Activated B cell treated with CpG ODN at 0.5 μM for 24 hours (primary cell): ENCODE data around the gene MORC3. TPM values are rescaled to one million over a fixed set of nuclear protein-coding genes. Genes with fewer than 3 reads are reported as not detected.
"Not testable (repeated sequence)": the region's sequence is repeated elsewhere in the genome, so short reads cannot be mapped to it uniquely, and the experiment has no call there.

Experiments used
- ATAC-seq: fragments of 200-7000 bp; cut with Tn5 transposase; one replicate; pipeline ENCODE4 v1.10.0; 2021; ENCODE audit warnings: low read depth, mild to moderate bottlenecking, moderate library complexity
- CTCF ChIA-PET: fragments of 350-600 bp; sonication (Branson Sonifier 250); formaldehyde crosslinking; loops from one replicate; lab custom pipeline; 2021; ENCODE audit warnings: antibody characterized with exemption; lab: Charles Lee
- POLR2A ChIA-PET: fragments of 350-600 bp; sonication (Branson Sonifier 250); formaldehyde crosslinking; loops from one replicate; lab custom pipeline; 2021; ENCODE audit warnings: antibody characterized with exemption; lab: Charles Lee
- DNase-seq: peaks from one replicate; pipeline ENCODE4 v3.0.0; 2022
- H3K27ac Mint-ChIP-seq: one replicate; pipeline ENCODE4 v1.8.0; 2020; ENCODE audit warnings: mixed read lengths
- H3K27me3 Mint-ChIP-seq: one replicate; pipeline ENCODE4 v1.8.0; 2021; ENCODE audit warnings: mixed read lengths
- H3K36me3 Mint-ChIP-seq: one replicate; pipeline ENCODE4 v1.8.0; 2021; ENCODE audit warnings: low read depth, mixed read lengths
- H3K4me1 Mint-ChIP-seq: one replicate; pipeline ENCODE4 v1.8.0; 2021; ENCODE audit warnings: mixed read lengths
- H3K4me3 Mint-ChIP-seq: one replicate; pipeline ENCODE4 v1.8.0; 2020; ENCODE audit warnings: mild to moderate bottlenecking, mixed read lengths
- H3K9me3 Mint-ChIP-seq: one replicate; pipeline ENCODE4 v1.8.0; 2020; ENCODE audit warnings: mixed read lengths
- CTCF ChIP-seq: fragments of 200-600 bp; IDR thresholded peaks from one replicate; pipeline ENCODE4 v1.8.0; 2022; ENCODE audit warnings: antibody characterized with exemption, mild to moderate bottlenecking
- intact Hi-C: fragments of 100-400 bp; cut with micrococcal nuclease; formaldehyde crosslinking; loops from one replicate; pipeline ENCODE4 v1.15.1; 2024
- total RNA-seq: library from RNA; stranded (reverse); gene quantifications from 2 replicates; pipeline ENCODE4 v1.2.3, GENCODE V29; 2022

Gene MORC3
- total RNA-seq, 1 donor from 2014 or later, result 65.6 TPM

GRCh38 chr21:36395353-36396111 is 75.5 kb downstream of the MORC3 start:
- Mint-ChIP-seq H3K27ac (no peak overlapping the region), H3K9me3 (peaks cover 3% of the 10 kb centered on the region)
- CTCF ChIA-PET, result no interaction called here

DNA sequence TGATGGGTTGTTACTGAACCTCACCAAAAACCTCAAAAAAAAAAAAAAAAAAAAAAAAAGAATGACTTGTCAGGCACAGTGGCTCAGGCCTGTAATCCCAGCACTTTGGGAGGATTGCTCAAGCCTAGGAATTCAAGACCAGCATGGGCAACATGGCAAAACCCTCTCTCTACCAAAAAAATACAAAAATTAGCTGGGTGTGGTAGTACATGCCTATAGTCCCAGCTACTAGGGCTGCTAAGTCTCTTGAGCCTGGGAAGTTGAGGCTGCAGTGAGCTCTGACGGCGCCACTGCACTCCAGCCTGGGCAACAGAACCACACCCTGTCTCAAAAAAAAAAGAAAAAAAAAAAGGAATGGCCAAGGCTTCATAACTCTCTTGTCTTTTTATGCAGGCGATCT is 76.3 kb downstream of the MORC3 start:
- Mint-ChIP-seq H3K9me3 (peaks cover 3% of the 10 kb centered on the region), H3K36me3 (peaks cover 19% of the 10 kb centered on the region), H3K4me3 (no peak overlapping the region), H3K27ac (no peak overlapping the region), H3K27me3 (no peaks in the 10 kb centered on the region), H3K4me1 (no peaks in the 10 kb centered on the region)
- ChIA-PET CTCF (no interaction called here), POLR2A (no interaction called here)
- DNase-seq (no peak), ATAC-seq (no peak)
- intact Hi-C loops, result no loop called here
- no peak for TF ChIP-seq CTCF

More at GRCh38 chr21:36395353-36396111, 75.5 kb downstream of the MORC3 start:
- Mint-ChIP-seq H3K4me3 (no peak overlapping the region), H3K36me3 (peaks cover 19% of the 10 kb centered on the region), H3K4me1 (no peaks in the 10 kb centered on the region), H3K27me3 (no peaks in the 10 kb centered on the region)
- POLR2A ChIA-PET, result no interaction called here
- ATAC-seq (no peak), DNase-seq (no peak)
- no peak for TF ChIP-seq CTCF
- intact Hi-C loops, result no loop called here

DNA sequence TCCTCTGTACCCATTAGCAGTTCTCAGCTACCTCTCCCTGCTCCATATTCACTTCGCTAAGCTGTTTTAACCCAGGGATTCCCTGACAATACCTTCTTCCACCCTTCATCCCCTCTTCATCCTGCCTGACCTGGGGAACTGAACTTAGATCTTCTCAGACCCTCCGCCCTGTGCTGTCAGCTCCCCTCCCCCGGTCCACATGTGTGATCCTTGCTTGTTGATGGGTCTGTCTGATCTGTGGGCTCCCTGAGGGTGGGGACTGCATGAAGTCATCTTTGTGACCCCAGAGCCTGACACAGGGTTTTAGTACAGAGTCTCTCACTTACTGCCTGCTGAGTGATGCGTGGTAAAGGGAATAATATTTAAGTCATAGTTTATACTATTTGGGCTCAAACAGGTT is 77.0 kb downstream of the MORC3 start:
- POLR2A ChIA-PET, result no interaction called here
- no peak for ATAC-seq
- Mint-ChIP-seq H3K9me3 (peaks cover 3% of the 10 kb centered on the region), H3K4me1 (no peaks in the 10 kb centered on the region), H3K27me3 (no peaks in the 10 kb centered on the region), H3K27ac (no peak overlapping the region), H3K36me3 (peaks cover 17% of the 10 kb centered on the region), H3K4me3 (no peak overlapping the region)
- CTCF ChIA-PET, result no interaction called here
- TF ChIP-seq CTCF, result no peak
- intact Hi-C loops, result no loop called here
- DNase-seq, result no peak

DNA sequence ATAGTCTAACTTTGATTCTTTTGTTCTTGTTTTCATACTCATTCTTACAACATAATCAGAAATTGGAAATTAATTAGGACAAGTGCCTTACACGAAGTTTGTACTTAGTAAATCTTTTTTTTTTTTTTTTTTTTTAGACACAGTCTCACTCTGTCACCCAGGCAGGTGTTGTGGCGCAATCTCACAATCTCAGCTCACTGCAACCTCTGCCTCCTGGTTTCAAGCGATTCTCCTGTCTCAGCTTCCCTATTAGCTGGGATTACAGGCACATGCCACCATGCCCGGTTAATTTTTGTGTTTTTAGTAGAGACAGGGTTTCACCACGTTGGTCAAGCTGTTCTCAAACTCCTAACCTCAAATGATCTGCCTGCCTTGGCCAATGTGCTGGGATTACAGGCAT is 77.6 kb downstream of the MORC3 start:
- ChIA-PET CTCF (no interaction called here), POLR2A (no interaction called here)
- intact Hi-C loops, result no loop called here
- H3K36me3 Mint-ChIP-seq, result peaks cover 20% of the 10 kb centered on the region
- no peak for DNase-seq
- TF ChIP-seq CTCF, result no peak
- no peak for ATAC-seq
- peaks cover 3% of the 10 kb centered on the region for H3K9me3 Mint-ChIP-seq
- H3K27me3 Mint-ChIP-seq, result no peaks in the 10 kb centered on the region
- no peak overlapping the region for H3K4me3 Mint-ChIP-seq
- H3K4me1 Mint-ChIP-seq, result no peaks in the 10 kb centered on the region
- no peak overlapping the region for H3K27ac Mint-ChIP-seq

- POLR2A ChIA-PET, H3K27ac Mint-ChIP-seq, CTCF ChIA-PET, DNase-seq, H3K4me3 Mint-ChIP-seq, H3K27me3 Mint-ChIP-seq, ATAC-seq, H3K9me3 Mint-ChIP-seq, H3K4me1 Mint-ChIP-seq, intact Hi-C loops: not testable (repeated sequence)
- peaks cover 23% of the 10 kb centered on the region for H3K36me3 Mint-ChIP-seq
Observed at GRCh38 chr21:36399736-36400135, 79.7 kb downstream of the MORC3 start.
